HUDEP-2 (cell line): ENCODE measurements around the gene KEAP1.
"Not testable (repeated sequence)": the region's sequence is repeated elsewhere in the genome, so short reads cannot be mapped to it uniquely, and the experiment has no call there.

ENCODE experiments used
- DNase-seq, 76 experiments: peaks; one replicate each; lab custom pipeline; 2025; ENCODE audit not compliant: unreplicated experiment in 76 of 76; lab: John Stamatoyannopoulos, UW

Gene KEAP1

DNA sequence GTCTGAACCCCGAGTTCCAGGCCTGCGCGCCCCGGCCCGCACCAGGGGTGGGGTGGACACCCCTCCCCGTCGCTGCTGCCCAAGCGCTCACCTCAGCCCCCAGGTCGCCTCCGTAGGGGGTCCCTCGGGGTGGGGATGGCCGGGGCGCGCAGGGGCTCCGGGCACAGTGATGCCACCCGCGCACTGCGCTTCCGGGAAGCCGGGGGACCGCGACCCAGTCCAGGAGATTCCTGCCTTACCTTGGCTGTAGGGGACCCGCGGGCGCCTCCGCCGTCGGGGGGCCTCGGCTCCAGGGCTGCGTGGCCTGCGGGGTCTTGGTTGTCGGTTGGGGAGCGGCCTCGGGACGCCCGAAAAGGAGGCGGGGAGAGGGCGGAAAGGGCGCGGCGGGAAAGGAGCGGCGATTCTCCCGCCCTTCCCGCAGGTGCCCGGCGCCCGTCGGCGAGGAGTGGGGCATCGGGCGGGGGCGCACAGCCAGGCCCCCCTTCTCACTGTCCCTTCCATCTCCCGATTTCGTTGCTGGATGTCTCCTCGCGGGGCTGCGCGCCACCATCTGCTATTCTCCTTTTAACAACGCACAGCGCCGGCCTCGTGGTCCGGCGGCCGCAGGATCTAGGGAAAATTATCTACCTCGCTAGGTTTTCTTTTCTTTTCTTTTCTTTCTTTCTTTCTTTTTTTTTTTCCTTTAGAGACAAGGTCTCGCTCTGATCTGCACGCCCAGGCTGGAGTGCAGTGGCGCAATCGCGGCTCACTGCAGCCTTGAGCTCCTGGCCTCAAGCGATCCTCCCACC, at the start of gene KEAP1:
KEAP1 (minus strand) TSS at position 355 of the 788 bp plus-strand sequence. CDS start 3,323 bp downstream, outside the sequence.
- peak in 62 of 76 experiments; percentile 27 to 97 (median 58) for DNase-seq

GRCh38 chr19:10552510-10553053, 49.4 kb upstream of the KEAP1 start:
- peak in 31 of 76 experiments; percentile 11 to 65 (median 31) for DNase-seq

GRCh38 chr19:10551698-10552301, 48.6 kb upstream of the KEAP1 start:
- peak in 62 of 76 experiments; percentile 22 to 77 (median 52) for DNase-seq

- DNase-seq = not testable (repeated sequence)
Measured at GRCh38 chr19:10551006-10551405, 47.9 kb upstream of the KEAP1 start.

- no peak for DNase-seq
Measured at GRCh38 chr19:10550336-10550735, 47.2 kb upstream of the KEAP1 start.

DNA sequence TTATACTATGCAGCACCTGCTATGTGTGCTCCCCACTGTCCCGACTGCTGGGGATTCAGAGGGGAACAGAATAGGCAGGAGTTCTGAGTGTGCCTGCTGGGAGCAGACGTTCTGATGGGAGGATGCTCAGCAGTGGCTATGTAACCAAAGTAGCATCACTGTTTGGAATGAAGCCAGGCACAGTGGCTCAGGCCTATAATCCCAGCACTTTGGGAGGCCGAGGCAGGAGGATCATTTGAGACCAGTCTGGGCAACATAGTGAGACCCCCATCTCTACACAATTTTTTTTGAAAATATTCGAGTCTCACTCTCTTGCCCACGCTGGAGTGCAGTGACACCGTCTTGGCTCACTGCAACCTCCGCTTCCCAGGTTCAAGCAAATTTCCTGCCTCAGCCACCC, 46.6 kb upstream of the KEAP1 start:
- no peak for DNase-seq

DNA sequence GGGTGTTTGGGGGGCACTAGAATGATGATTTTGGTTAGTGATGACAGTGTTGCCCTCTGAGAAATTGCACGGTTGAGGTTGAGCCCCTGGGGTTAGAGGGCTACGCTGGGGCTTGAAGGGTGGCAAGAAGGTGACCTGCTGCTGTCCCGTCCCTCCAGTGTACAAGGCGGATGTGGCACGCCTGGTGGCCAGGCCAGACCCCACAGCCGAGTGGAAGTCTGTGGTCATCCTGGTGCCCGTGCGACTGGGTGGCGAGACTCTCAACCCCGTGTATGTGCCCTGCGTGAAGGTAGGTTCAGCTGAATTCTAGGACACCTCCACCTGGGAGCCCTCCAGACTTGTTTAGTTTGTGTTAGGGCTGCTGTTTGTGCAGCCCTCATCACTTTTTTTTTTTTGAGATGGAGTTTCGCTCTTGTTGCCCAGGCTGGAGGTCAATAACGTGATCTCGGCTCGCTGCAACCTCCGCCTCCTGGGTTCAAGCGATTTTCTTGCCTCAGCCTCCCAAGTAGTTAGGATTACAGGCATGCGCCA, 45.7 kb upstream of the KEAP1 start:
- DNase-seq = no peak

DNA sequence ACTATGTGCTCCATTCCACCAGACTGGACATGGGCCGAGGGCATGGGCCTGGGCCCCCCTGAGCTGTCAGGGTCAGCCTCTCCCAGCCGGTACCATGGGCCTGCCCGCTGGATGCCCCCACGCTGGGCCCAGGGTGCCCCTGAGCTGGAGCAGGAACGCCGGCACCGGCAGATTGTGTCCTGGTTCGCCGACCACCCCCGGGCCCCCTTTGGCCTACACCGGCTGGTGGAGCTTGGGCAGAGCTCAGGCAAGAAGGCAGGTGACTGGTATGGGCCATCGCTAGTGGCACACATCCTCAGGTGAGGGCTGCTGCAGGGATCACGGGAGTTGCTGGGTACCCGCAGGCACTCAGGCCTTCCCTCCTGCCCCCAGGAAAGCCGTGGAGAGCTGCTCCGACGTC, 43.7 kb upstream of the KEAP1 start:
- no peak for DNase-seq

GRCh38 chr19:10544753-10545251, 41.6 kb upstream of the KEAP1 start:
- no peak for DNase-seq

- DNase-seq = peak in 42 of 76 experiments; percentile 13 to 69 (median 35)
Measured at GRCh38 chr19:10544242-10544752, 41.1 kb upstream of the KEAP1 start.

- DNase-seq = peak in 75 of 76 experiments; percentile 82 to 100 (median 99)
Measured at GRCh38 chr19:10543420-10544241, 40.5 kb upstream of the KEAP1 start, which contains the start of gene ATG4D. Gene ATG4D (plus strand): TSS chr19:10543904. CDS start chr19:10544091, 187 bp downstream.

DNA sequence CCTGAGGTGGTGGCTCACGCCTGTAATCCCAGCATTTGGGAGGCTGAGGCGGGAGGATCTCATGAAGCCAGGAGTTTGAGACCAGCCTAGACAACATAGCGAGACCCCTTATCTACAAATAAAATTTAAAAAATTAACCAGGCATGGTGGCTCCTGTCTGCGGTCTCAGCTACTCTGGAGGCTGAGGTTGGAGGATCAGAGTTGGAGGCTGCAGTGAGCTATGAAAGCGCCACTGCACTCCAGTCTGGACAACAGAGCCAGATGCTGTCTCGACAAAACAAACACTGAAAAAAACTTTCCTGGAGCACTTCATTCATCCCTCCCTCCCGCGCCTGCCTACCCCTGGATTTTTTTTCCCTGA, 39.9 kb upstream of the KEAP1 start:
- DNase-seq = peak in 2 of 76 experiments; percentile 20 to 55

DNA sequence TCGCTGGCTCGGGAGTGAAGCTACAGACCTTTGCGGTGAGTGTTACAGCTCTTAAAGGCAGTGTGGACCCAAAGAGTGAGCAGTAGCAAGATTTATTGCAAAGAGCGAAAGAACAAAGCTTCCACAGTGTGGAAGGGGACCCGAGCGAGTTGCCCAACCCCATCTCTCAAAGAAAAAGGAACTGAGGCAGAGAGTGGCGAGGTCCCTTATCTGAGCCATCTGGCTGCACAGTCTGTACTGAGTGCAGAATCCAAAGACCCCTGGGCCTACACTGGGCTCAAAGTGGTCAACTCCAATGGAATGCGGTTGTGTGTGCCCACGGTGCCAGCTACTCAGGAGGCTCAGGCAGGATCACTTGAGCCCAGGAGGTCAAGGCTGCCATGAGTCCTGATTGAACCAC, 35.9 kb upstream of the KEAP1 start:
- not testable (repeated sequence) for DNase-seq

DNA sequence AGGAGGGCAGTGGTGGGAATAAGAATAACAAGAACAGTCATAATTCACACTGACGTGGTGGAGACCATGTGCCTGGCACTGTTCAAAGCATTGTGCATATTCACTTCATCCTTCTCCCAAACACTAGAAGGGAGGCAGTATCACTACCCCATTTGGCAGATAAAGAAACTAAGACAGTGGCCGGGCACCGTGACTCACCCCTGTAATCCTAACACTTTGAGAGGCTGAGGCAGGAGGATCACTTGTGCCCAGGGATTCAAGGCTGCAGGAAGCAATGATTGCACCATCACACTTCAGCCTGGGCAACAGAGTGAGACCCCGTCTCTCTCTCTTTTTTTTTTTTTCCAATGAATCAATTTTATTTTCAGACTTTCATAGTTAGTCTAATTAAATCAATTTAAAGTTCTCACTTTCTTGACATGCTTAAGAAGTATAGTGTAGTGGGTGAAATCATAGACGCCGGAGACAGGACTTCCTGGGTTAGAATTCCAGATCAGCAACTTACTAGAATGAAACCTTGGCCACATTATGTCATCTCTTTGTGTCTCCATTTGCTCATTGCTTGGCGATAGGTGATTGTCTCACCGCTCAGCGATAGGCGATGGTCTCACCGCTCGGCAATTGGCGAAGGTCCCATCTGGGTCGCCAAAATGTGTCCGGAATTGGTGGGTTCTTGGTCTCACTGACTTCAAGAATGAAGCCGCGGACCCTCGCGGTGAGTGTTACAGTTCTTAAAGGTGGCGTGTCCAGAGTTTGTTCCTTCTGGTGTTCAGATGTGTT, 35.2 kb upstream of the KEAP1 start:
- DNase-seq = peak in 2 of 76 experiments; percentile 26 to 30

GRCh38 chr19:10537668-10538067, 34.5 kb upstream of the KEAP1 start:
- no peak for DNase-seq

DNA sequence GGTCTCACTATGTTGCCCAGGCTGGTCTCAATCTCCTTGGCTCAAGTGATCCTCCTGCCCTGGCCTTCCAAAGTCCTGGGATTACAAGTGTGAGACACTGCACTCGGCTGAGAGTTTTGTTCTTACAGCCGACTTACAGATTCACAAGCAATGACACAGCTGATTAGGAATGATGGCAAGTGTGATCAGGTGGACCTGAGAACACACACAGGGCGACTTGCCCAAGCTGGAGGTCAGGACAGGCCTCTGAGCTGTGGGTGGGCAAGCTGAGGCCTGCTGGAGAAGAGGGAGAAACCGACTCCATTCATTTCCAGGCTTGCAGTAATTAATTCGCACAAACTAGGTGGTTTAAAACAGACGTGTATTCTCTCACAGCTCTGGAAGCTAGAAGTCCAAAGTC, 32.5 kb upstream of the KEAP1 start:
- DNase-seq = no peak

DNA sequence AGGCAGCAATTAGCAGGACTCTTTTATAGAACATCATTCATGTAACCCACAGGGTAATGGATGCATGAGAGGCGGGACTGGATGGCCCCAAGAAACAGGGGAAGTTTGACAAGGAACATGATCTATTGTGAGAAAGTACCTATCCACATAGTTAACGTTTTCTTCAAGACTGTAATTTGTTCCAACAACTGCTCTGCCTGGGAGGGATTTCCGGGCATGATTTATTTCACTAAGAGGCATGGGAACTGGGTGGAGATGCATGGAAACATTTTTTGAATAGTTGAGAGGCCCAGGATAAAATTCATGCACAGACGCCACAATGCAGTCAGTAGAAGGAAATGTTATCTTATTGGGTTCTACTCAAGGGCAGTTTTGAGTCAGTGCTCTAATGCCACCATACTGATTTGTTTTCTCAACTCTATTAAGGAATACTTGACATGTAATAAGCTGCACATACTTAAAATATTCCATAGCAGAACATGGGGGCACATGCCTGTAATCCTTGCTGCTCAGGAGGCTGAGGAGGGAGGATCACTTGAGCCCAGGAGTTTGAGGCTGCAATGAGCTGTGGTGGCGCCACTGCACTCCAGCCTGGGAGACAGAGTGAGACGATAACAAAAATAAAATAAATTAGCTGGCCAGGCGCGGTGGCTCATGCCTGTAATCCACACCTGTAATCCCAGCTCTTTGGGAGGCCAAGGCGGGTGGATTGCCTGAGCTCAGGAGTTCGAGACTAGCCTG, 30.7 kb upstream of the KEAP1 start:
- no peak for DNase-seq

DNA sequence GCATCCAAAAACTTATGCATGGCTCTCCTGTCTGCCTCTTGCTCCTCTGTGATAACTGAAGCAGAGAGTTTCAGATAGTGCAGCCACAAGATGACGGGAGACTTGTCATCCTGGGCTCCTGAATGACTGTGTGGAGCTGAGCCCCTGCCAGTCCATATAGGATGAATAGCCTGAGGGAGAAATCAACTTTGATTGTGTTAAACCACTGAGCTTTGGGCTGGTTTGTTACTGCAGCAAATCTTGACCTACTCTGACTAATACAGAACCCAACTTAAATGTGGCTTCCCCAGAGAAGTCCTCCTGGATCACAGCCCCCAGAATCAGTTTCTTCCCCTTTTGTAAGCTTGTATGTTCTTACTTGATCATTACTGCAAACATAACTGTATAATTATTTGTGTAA, 29.3 kb upstream of the KEAP1 start:
- DNase-seq = no peak

DNA sequence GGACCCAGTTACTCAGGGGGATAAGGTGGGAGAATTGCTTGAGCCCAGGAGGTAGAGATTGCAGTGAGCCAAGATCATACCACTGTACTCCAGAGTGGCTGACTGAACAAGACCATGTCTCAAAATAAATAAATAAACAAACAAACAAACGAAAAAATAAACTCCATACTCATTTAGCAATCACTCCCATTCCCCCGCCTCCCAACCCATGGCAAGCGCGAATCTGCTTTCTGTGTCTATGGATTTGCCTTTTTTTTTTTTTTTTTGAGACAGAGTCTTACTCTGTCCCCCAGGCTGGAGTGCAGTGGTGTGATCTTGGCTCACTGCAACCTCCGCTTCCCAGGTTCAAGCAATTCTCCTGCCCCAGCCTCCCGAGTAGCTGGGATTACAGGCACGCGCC, 23.7 kb upstream of the KEAP1 start:
- not testable (repeated sequence) for DNase-seq
